Bronchial epithelial cell (primary cell): ENCODE data around the gene LAS1L. TPM values are rescaled to one million over a fixed set of nuclear protein-coding genes. Genes with fewer than 3 reads are reported as not detected.
"Not testable (repeated sequence)": the region's sequence is repeated elsewhere in the genome, so short reads cannot be mapped to it uniquely, and the experiment has no call there.

Experiments
- DNase-seq: peaks from one replicate; pipeline ENCODE4 v3.0.0-alpha.2; 2010; ENCODE audit warnings: low read depth
- FAIRE-seq: peaks from 2 replicates; lab custom pipeline; 2011; peaks lifted over from hg19 to GRCh38; lab: Jason Lieb, UNC
- H3K27me3 ChIP-seq: 2 replicates; pipeline ENCODE4 v1.5.1; 2011; ENCODE audit warnings: low read length; ENCODE audit not compliant: control insufficient read depth, insufficient read depth
- H3K36me3 ChIP-seq: 2 replicates; pipeline ENCODE4 v1.5.1; 2011; ENCODE audit warnings: low read length; ENCODE audit not compliant: control insufficient read depth, insufficient read depth
- H3K4me3 ChIP-seq: 2 replicates; pipeline ENCODE4 v1.5.1; 2011; ENCODE audit warnings: mild to moderate bottlenecking, low read depth, low read length, control low read depth
- total RNA-seq: library from RNA; depleted of rRNA; stranded (reverse); fragments of >200 nt; gene quantifications from 2 replicates; pipeline ENCODE4 v1.2.1, GENCODE V29; 2014
- TF ChIP-seq, protein P1 (sequence below): IDR thresholded peaks from 2 replicates; pipeline ENCODE4 v1.5.1; 2011; ENCODE audit warnings: mild to moderate bottlenecking, moderate library complexity, low read length, control low read depth, inconsistent platforms; ENCODE audit not compliant: insufficient read depth, severe bottlenecking

LAS1L gene
- total RNA-seq, 1 donor from 2014 or later: 30.5 TPM

DNA sequence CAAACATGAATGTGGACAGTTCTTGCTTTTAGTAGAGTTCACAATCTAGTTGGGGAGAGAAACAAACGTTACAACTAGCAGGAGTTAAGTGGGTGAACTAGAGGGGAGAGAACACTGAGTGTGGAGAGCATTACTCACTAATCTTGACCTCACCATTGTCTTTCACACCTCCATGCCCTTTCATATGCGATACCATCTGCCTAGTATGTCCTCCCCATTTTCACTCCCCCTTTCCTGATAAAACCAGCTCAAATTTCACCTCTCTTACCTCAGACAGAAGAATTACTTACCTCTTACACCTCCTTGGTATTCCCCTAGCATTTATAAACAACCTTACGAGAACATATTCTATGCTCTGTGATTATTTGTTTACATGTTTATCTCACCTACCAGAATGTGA is 53.6 kb downstream of the LAS1L start:
- H3K4me3 ChIP-seq: no peak overlapping the region
- H3K27me3 ChIP-seq: no peaks in the 10 kb centered on the region
- DNase-seq (no peak), FAIRE-seq (no peak)
- TF ChIP-seq, protein P1, sequence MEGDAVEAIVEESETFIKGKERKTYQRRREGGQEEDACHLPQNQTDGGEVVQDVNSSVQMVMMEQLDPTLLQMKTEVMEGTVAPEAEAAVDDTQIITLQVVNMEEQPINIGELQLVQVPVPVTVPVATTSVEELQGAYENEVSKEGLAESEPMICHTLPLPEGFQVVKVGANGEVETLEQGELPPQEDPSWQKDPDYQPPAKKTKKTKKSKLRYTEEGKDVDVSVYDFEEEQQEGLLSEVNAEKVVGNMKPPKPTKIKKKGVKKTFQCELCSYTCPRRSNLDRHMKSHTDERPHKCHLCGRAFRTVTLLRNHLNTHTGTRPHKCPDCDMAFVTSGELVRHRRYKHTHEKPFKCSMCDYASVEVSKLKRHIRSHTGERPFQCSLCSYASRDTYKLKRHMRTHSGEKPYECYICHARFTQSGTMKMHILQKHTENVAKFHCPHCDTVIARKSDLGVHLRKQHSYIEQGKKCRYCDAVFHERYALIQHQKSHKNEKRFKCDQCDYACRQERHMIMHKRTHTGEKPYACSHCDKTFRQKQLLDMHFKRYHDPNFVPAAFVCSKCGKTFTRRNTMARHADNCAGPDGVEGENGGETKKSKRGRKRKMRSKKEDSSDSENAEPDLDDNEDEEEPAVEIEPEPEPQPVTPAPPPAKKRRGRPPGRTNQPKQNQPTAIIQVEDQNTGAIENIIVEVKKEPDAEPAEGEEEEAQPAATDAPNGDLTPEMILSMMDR: no peak
- no peaks in the 10 kb centered on the region for H3K36me3 ChIP-seq

DNA sequence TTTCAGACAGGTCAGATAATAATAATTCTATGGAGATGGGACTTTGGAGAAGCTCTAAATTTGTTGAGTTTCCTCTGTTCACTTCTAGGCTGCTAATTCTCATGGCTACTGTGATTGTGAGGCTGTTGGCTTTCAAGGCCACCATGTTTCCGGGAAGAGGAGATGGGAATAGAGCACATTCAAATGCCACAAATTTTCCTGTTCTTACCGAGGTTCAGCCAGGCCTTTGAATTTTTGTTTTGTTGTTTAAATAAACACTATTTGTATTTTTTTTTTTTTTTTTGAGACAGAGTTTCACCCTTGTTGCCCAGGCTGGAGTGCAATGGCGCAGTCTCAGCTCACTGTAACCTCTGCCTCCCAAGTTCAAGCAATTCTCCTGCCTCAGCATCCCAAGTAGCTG is 55.5 kb downstream of the LAS1L start:
- not testable (repeated sequence) for H3K27me3 ChIP-seq, FAIRE-seq, H3K36me3 ChIP-seq, DNase-seq, H3K4me3 ChIP-seq

DNA sequence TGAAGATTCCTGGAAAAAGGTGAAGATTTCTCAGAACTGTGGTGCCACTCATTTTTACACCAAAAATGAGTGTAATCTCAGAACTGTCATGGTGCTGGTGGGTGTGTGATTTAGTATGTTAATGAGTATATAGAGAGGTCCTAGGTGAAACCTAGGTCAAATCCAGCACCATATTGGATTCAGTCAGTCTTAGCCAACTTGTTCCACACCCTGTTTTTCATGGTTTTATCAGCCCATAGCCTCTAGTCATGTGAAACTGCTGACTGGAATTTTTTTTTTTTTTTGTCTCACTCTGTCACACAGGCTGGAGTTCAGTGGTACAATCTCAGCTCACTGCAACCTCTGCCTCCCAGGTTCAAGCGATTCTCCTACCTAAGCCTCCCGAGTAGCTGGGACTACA is 58.0 kb downstream of the LAS1L start:
- Histone ChIP-seq H3K27me3 (no peaks in the 10 kb centered on the region), H3K36me3 (no peaks in the 10 kb centered on the region), H3K4me3 (no peak overlapping the region)
- TF ChIP-seq, protein P1: no peak
- DNase-seq (no peak), FAIRE-seq (no peak)

DNA sequence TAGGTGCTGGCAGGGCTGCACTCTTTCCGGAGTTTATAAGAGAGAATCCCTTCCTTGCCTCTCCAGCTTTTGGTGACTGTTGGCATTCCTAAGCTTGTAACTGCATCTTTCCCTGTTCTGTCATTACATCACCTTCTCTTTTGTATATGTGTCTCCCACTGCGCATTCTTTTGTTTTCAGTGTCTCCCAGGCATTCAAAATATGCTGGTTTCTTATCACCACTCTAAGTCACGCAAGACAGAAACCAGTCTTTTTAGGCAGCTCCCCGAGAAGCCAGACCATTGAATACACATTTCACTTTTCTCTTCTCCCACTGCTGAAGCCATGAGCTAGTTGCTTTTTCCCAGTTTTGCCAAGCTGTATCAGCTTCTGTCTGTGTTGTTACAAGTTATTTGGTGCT is 71.0 kb downstream of the LAS1L start:
- no peak overlapping the region for H3K4me3 ChIP-seq
- no peaks in the 10 kb centered on the region for H3K36me3 ChIP-seq
- DNase-seq (no peak), FAIRE-seq (no peak)
- no peaks in the 10 kb centered on the region for H3K27me3 ChIP-seq
- TF ChIP-seq, protein P1: no peak

Other genes with a start within 250 kb of the LAS1L start
- 63.2 and 86.1 TPM in 2 replicates for gene MSN, start 132.9 kb upstream of the LAS1L start, total RNA-seq